GM18861 (cell line): ENCODE data around the gene CALML6.
A peak's percentile ranks its signal among the peaks of the same experiment; 100 is the strongest.
"Not testable (repeated sequence)": the region's sequence is repeated elsewhere in the genome, so short reads cannot be mapped to it uniquely, and the experiment has no call there.

Experiments
- ATAC-seq: cut with Tn5 transposase; IDR thresholded peaks from one replicate; pipeline ENCODE4 v1.9.1; 2021; ENCODE audit not compliant: unreplicated experiment

CALML6 gene

GRCh38 chr1:1914971-1915692, at the start of gene CALML6:
CALML6 (plus strand) TSS chr1:1915260; CDS start chr1:1915281, 21 bp downstream.
- no peak for ATAC-seq

- ATAC-seq: no peak
These were observed 47.9 kb upstream of the CALML6 start for GRCh38 chr1:1867164-1867563.

- no peak for ATAC-seq
These were observed 45.6 kb upstream of the CALML6 start for GRCh38 chr1:1869469-1869868.

- no peak for ATAC-seq
These were observed 42.6 kb upstream of the CALML6 start for GRCh38 chr1:1872329-1872994.

- ATAC-seq: no peak
These were observed 41.9 kb upstream of the CALML6 start for GRCh38 chr1:1873186-1873585.

- no peak for ATAC-seq
These were observed 40.2 kb upstream of the CALML6 start for GRCh38 chr1:1874901-1875300.

GRCh38 chr1:1875932-1876331, 39.1 kb upstream of the CALML6 start:
- ATAC-seq: no peak

GRCh38 chr1:1876335-1876930, 38.6 kb upstream of the CALML6 start:
- no peak for ATAC-seq

- ATAC-seq: no peak
These were observed 37.1 kb upstream of the CALML6 start for GRCh38 chr1:1877865-1878436.

- no peak for ATAC-seq
These were observed 35.1 kb upstream of the CALML6 start for GRCh38 chr1:1879942-1880341.

- ATAC-seq: no peak
These were observed 34.3 kb upstream of the CALML6 start for GRCh38 chr1:1880617-1881312.

- ATAC-seq: no peak
These were observed 33.3 kb upstream of the CALML6 start for GRCh38 chr1:1881727-1882126.

GRCh38 chr1:1883092-1883873, 31.8 kb upstream of the CALML6 start:
- no peak for ATAC-seq

- ATAC-seq: not testable (repeated sequence)
These were observed 31.2 kb upstream of the CALML6 start for GRCh38 chr1:1883890-1884289.

GRCh38 chr1:1889090-1889750, 25.8 kb upstream of the CALML6 start:
- ATAC-seq: no peak

GRCh38 chr1:1889847-1890505, 25.1 kb upstream of the CALML6 start:
- peak; percentile 13 for ATAC-seq

- ATAC-seq: peak; percentile 70
These were observed 24.3 kb upstream of the CALML6 start, which contains the start of gene GNB1 for GRCh38 chr1:1890506-1891348. GNB1 (minus strand) TSS chr1:1891087; CDS start chr1:1825453, 65,634 bp downstream.

- ATAC-seq: peak; percentile 12
These were observed 23.5 kb upstream of the CALML6 start for GRCh38 chr1:1891349-1892078.
